GM23338 (cell line): Measurements from ENCODE around the gene REEP3.

ENCODE experiments used
- CREB1 ChIP-seq: fragments of 250-450 bp; sonication (Bioruptor Pico); IDR thresholded peaks from 2 replicates; pipeline ENCODE4 v1.5.0; 2020; ENCODE audit warnings: low read depth, mild to moderate bottlenecking, moderate library complexity
- CTCF ChIP-seq, 2 experiments: fragments of 200-600 bp in 1 of 2; sonication (generic) in 1 of 2; conservative IDR thresholded peaks; 2 replicates each; pipeline versions ENCODE4 v1.5.1 to v1.6.1; 2016 to 2017; ENCODE audit warnings: antibody characterized with exemption in 2 of 2, low read depth in 2 of 2, mild to moderate bottlenecking in 2 of 2, moderate library complexity in 1 of 2

- no peak for TF ChIP-seq CTCF (conservative IDR thresholded peaks at IDR 0.05; ENCODE audit: low read depth in 2 of 2)
- TF ChIP-seq CREB1 (CRISPR knock-in tag) = no peak
Measured at GRCh38 chr10:63547628-63548360, 26.6 kb downstream of the REEP3 start.
